GM19463 (cell line): ENCODE data around the gene EVC2.

Source experiments
- ATAC-seq: cut with Tn5 transposase; IDR thresholded peaks from one replicate; pipeline ENCODE4 v1.9.1; 2021; ENCODE audit warnings: mild to moderate bottlenecking, moderate library complexity; ENCODE audit not compliant: unreplicated experiment

The EVC2 gene

GRCh38 chr4:5678977-5679376, 29.4 kb downstream of the EVC2 start:
- ATAC-seq, result no peak

DNA sequence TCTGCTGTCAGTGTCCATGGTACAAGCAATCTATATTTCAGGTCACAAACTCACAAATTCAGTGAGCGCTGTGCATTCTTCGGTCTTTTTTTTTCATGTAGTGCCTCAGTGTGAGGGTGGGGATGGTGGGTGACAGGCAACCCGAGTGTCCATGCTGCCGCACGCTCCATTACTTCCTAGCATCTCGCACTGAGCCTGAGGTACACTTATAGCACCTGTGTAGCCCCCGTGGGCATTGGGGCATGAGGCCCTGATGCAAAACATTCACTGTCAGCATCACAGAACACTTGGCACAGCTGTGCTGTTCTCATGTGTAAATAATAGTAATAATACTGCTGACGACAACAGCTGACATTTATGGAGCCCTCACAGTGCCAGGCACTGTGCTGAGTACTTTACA, 31.6 kb downstream of the EVC2 start:
- no peak for ATAC-seq

DNA sequence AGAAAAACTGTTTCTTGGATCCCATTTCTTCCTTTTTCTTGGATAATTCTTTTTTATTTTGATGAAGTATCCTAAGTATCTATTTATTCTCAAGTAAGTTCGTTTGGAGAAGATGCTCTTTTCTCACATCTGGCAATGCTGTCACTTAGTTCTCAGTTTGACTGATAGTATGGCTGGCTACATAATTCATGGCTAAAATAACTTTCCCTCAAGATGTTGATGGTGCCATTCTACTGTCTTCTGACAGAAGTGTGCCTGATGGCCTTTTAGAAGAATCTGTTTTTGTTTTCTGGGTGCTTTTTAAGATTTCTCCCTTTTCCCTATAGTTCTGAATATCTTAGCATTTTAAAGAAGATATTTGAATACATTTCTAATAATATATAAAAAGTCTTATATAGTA, 41.6 kb downstream of the EVC2 start:
- no peak for ATAC-seq

GRCh38 chr4:5664778-5665177, 43.6 kb downstream of the EVC2 start:
- no peak for ATAC-seq

DNA sequence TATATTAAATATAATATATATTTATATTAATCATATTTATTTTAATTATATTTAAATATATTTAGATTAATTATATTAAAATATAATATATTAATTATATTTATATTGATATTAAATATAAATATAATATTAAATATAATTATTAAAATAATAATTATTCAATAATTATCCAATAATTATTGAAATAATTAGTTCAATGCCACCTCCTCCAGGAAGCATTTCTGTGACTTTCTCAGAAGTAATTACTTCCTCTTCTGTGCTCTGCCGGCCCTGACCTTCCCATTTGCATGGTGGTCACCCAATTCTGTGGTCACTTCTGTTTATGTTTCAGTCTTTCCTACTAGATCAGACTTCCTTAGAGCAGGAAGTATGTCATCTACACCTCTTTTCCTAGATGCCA, 45.8 kb downstream of the EVC2 start:
- ATAC-seq, result no peak

DNA sequence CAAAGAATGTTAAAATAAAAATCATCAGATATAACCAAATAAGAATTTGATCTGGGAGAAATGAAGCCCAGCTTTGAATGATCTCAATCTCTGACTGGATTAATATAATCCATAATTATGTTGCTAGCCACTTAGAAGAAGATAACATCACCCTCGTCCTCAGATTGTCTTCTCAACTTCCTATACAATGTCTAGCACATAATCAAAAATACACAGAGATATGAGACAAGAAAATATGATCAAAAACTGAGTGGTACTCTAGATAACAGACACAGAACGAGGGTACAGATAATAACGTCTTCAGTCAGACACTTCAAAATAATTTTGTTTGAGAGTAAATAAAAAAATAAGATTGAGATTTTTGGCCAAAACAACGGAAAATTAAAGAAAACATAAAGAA, 47.1 kb downstream of the EVC2 start:
- no peak for ATAC-seq

- ATAC-seq, result no peak
Observed at GRCh38 chr4:5660185-5660584, 48.2 kb downstream of the EVC2 start.

- no peak for ATAC-seq
Observed at GRCh38 chr4:5658974-5659373, 49.4 kb downstream of the EVC2 start.

- no peak for ATAC-seq
Observed at GRCh38 chr4:5656415-5656814, 51.9 kb downstream of the EVC2 start.

DNA sequence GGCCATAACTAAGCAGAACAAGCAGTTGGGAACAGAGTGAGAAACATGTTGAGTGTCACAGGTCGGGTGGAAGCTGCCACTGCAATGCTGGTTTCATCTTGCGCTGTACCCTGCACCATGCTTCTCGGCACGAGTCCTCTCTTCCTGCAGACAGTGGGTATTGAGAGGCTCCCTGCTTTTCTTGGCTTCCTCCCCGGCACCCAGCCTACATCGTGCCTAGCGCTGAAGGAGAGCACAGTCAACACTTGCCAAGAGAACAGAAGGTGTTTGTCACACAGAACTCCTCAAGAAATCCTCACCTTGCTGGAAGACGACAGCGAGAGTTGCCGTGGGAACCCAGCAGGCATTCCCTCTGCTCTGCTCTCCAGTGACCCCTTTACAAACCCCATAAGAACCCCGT, 53.6 kb downstream of the EVC2 start:
- no peak for ATAC-seq

GRCh38 chr4:5651089-5651488, 57.3 kb downstream of the EVC2 start:
- ATAC-seq, result no peak

DNA sequence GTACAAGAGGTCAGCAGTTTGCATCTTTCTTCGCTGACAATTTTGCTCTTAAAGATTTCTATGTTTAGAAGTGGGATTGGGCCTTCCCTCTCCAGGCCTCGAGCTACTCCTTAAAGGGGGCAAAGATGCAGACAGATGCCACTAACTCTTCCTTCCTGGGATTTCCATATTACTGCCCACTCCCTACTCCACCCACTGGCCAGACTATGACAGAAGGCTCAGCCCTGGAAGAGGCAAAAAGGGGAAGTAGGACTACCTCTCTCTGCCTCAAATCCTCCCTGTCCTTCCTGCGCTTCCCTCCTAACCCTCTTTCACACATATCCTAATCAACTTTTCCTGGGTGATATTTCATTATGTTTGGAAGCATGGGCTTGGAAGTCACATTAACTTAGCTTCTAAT, 58.3 kb downstream of the EVC2 start:
- ATAC-seq, result no peak

DNA sequence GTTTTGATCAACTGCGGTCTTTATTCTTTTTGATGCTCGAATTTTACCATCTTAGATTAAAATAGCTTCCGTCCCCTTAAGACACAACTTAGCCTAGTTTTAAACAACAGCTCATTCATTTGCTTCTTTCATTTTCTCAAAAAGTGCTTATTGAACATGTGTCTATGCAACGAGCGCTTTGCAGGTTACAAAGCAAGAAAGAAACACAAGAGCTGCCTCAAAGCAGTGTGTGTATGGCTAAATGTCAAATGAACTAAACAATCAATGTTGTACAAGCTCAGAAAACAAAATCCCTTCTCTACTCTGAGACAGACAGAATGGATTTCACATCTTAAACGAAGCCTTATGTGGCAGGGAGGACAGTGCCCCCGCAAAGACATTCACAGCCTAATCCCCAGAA, 61.0 kb downstream of the EVC2 start:
- ATAC-seq, result no peak

DNA sequence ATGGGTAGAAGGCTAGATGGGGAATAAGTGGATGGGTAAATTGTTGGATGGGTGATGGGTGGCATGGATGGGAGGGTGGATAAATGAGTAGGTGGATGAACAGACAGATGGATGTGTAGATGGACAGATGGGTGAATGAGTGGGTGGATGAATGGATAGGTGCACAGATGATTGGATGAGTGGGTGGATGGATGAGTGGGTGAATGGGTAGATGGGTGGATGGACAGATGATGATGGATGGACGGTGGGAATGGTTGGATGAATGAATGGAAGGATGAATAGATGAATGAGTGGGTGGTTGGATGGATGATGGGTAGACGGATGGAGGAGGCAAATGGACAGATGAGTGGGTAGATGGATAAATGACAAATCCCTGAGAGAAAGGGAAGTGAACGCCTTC, 68.3 kb downstream of the EVC2 start:
- no peak for ATAC-seq

- ATAC-seq, result no peak
Observed at GRCh38 chr4:5639556-5639955, 68.8 kb downstream of the EVC2 start.

DNA sequence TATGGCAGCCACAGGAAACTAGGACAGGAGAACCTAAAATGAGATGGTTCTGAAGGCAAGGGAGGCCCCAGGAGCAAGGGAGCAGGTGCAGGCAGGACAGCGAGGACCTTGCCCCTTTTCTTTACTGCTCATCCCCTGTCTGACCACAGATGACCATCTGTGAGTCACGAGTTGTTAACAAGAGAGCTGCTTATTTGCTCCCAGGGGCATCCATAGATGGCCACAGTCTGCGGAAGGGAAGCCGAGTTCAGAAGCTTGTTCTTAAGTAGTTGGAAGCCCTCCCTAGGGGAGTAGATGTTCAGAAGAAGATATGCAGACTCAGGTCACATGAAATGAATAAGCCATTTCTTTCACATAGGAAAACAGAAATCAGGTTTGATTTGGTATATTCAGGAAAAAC, 69.4 kb downstream of the EVC2 start:
- ATAC-seq, result no peak

- no peak for ATAC-seq
Observed at GRCh38 chr4:5638316-5638715, 70.0 kb downstream of the EVC2 start.

DNA sequence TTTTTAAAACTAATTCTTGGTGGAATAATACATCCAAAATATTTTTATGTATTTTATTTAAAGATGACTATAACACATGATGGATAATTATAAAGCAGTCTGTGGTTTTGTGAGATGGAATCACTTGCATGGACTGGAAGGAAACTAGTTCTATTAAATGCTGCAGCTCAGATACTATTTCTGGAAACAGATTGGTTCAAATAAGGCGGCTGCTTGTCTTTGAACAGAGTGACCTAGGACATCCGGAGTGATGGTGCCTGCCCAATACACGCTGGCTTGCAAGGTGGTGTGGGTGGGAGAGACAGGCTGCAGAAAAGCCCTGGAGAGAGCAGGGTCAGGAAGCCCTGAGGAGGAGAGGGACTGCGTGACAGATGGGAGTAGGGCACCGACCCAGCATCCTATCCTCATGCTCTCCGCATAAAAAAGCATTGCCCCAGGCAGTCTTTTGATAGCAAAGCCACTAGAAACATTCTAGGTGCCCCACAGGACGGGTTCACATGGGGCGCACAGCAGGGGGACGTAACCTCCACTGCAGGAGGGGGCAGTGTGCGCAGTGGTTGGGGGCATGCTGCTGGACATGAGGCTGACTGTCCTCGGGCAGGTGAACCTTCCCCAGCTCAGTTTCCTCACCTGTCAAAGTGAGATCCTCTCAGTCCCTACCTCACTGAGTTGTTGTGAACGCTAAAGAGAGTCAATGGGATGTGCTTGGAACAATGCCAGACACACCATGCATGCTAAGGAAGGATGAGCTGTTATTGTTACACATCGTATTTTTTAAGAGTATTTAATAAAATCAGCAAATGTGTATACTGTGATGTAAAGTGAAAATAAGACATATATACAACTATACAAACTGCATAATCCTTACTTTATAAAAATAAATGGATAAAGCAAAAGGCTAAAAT, 71.3 kb downstream of the EVC2 start:
- no peak for ATAC-seq

GRCh38 chr4:5635826-5636195, 72.5 kb downstream of the EVC2 start:
- ATAC-seq, result no peak

DNA sequence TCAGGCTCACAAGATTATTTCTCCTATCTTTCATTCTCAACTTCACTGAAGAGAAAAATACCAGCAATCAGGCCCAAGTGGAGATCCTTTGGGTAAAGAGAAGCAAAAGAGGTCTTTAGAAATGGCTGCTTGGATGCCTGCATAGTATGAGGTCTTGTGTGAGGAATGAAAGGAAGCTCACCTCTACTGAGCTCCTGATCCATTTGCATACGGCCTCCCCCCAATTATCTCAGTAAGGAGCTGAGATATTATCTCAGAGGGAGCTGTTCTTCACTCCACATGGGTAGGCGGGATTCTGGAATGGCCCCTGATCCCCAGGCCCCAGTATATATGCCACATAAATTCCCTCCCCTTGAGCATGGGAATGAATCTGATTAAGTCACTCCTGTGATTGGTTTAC, 75.8 kb downstream of the EVC2 start:
- no peak for ATAC-seq

GRCh38 chr4:5632066-5632440, 76.3 kb downstream of the EVC2 start:
- ATAC-seq, result no peak

DNA sequence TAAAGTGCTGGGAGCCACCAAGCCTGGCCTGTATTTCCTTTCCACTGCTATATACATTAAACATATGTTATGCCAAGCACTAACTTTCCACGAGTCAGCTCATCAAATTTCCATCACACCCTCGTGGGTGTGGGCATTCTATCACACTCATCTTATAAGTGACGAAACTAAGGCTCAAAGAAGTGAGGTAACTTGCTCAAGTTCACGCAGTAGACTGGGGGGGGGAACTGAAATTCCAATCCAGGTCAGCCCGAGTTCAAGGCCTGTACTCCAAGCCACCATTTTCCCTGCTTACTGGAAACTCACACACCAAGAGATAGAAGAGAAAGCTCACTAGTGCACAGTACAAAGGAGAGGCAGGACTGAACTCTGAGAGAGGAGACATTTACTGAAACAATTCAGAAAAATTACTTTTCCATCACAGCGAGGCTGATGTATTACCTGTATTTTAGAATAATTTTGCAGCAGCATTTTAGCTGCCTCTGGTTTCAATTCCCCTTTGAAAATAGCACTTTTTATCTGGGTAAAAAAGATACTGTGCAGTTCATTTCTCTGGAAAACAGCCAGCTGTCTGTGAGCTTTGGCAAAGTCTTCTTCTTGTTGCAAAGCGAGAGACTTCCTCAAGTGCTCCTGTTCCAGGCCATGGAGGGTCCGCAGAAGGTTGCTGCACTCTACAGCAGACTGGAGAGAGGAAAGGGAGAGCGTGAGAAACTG, 76.8 kb downstream of the EVC2 start:
- no peak for ATAC-seq

GRCh38 chr4:5630762-5631161, 77.6 kb downstream of the EVC2 start:
- no peak for ATAC-seq
